K562 (cell line): ENCODE data around the gene CREB3L2. TPM values are rescaled to one million over a fixed set of nuclear protein-coding genes. Genes with fewer than 3 reads are reported as not detected.

Source experiments
- ARID2 ChIP-seq: fragments of 450-650 bp; IDR thresholded peaks from 2 replicates; pipeline ENCODE4 v1.6.1; 2017; ENCODE audit warnings: antibody characterized with exemption, mild to moderate bottlenecking
- BRF2 ChIP-seq: IDR thresholded peaks from 3 replicates; pipeline ENCODE4 v1.6.1; 2011; ENCODE audit warnings: borderline replicate concordance, mild to moderate bottlenecking; ENCODE audit not compliant: insufficient read length, insufficient read depth
- FOXA3 ChIP-seq, 2 experiments: fragments of 450-650 bp in 1 of 2; sonication (generic) in 1 of 2; formaldehyde crosslinking; IDR thresholded peaks in 1 of 2; conservative IDR thresholded peaks in 1 of 2; 2 replicates each; pipeline versions ENCODE4 v1.4.0 to v1.8.0; 2020 to 2022; ENCODE audit warnings: mild to moderate bottlenecking in 2 of 2, missing genetic modification reagents in 1 of 2
- GABPB1 ChIP-seq: sonication (generic); formaldehyde crosslinking; IDR thresholded peaks from 2 replicates; pipeline ENCODE4 v1.8.0; 2022; ENCODE audit warnings: mild to moderate bottlenecking, missing genetic modification reagents
- KAT8 ChIP-seq: fragments of 450-650 bp; IDR thresholded peaks from 2 replicates; pipeline ENCODE4 v1.6.1; 2016; ENCODE audit warnings: low read depth, mild to moderate bottlenecking
- MECOM ChIP-seq: fragments of 250-450 bp; sonication (Bioruptor Pico); IDR thresholded peaks from 2 replicates; pipeline ENCODE4 v1.8.0; 2022; ENCODE audit warnings: inconsistent platforms
- MEF2D ChIP-seq: conservative IDR thresholded peaks from 2 replicates; pipeline ENCODE4 v1.6.1; 2016; ENCODE audit warnings: low read depth, missing genetic modification characterization, missing compliant biosample characterization
- MYBL2 ChIP-seq, 2 experiments: fragments of 450-650 bp in 1 of 2; sonication (generic) in 1 of 2; formaldehyde crosslinking in 1 of 2; IDR thresholded peaks; 2 replicates each; pipeline versions ENCODE4 v1.6.1 to v1.8.1; 2017 to 2022; ENCODE audit warnings: borderline replicate concordance in 1 of 2, inconsistent platforms in 1 of 2, low read depth in 1 of 2, mild to moderate bottlenecking in 1 of 2, missing genetic modification reagents in 1 of 2, moderate library complexity in 1 of 2
- NCOR1 ChIP-seq: fragments of 450-650 bp; IDR thresholded peaks from 2 replicates; pipeline ENCODE4 v1.6.1; 2016; ENCODE audit warnings: mild to moderate bottlenecking, moderate library complexity
- TSHZ1 ChIP-seq: fragments of 250-450 bp; sonication (Bioruptor Pico); IDR thresholded peaks from 2 replicates; pipeline ENCODE4 v1.4.0; 2020; ENCODE audit warnings: mild to moderate bottlenecking, moderate library complexity
- ZBTB1 ChIP-seq: sonication (generic); formaldehyde crosslinking; IDR thresholded peaks from 2 replicates; pipeline ENCODE4 v1.8.1; 2023; ENCODE audit warnings: missing genetic modification reagents, low read depth, mild to moderate bottlenecking, borderline replicate concordance
- ZBTB40 ChIP-seq, 2 experiments: fragments of 450-650 bp in 1 of 2; sonication (generic) in 1 of 2; formaldehyde crosslinking in 1 of 2; IDR thresholded peaks; 2 replicates each; pipeline versions ENCODE4 v1.7.1 to v1.9.0; 2016 to 2022; ENCODE audit warnings: inconsistent platforms in 1 of 2, mild to moderate bottlenecking in 1 of 2, missing genetic modification reagents in 1 of 2
- polyA plus RNA-seq, 8 experiments: library from polyadenylated mRNA; depleted of rRNA in 4 of 8; stranded (reverse) in 5 of 8; unstranded in 3 of 8; fragments of >200 nt; fragmentation: Nextera tagmentation in 2 of 8; fragmentation: Illumina TruSeq in 1 of 8; extraction: Ambion mirVana in 2 of 8; extraction: Trizol in 1 of 8; gene quantifications; 2 replicates each; pipeline versions ENCODE4 v1.2.1 to v1.2.3, GENCODE V29; 2011 to 2014; ENCODE audit warnings: inconsistent platforms in 1 of 8, missing spikeins in 1 of 8
- total RNA-seq, 7 experiments: library from RNA; depleted of rRNA in 6 of 7; stranded (reverse); fragments of >200 nt in 6 of 7; fragmentation: Illumina TruSeq in 2 of 7; extraction: Trizol in 2 of 7; gene quantifications; 2 replicates each; pipeline versions ENCODE4 v1.2.1 to v1.2.3, GENCODE V29; 2011 to 2021; ENCODE audit warnings: low replicate concordance in 1 of 7

Gene CREB3L2
- total and polyA plus RNA-seq, 9 of the 15 experiments (the other 6 are each of a cell fraction or from before 2014, with no cell fraction given), result 7.1 to 45.6 (median 15.8) TPM

- no peak for TF ChIP-seq BRF2
- TF ChIP-seq KAT8, result no peak
- TF ChIP-seq ZBTB1 (CRISPR knock-in tag), result no peak
- TF ChIP-seq MYBL2 (IDR thresholded peaks at IDR 0.05; ENCODE audit: low read depth), result no peak
- no peak for TF ChIP-seq MYBL2 (CRISPR knock-in tag; IDR thresholded peaks at IDR 0.05; ENCODE audit: borderline replicate concordance)
- TF ChIP-seq TSHZ1 (CRISPR knock-in tag), result 0 out of 2 replicates have a peak, but pooled peaks have one; percentile 7
- TF ChIP-seq ZBTB40 (IDR thresholded peaks at IDR 0.05), result no peak
- no peak for TF ChIP-seq ZBTB40 (CRISPR knock-in tag; IDR thresholded peaks at IDR 0.05)
- TF ChIP-seq ARID2, result no peak
- TF ChIP-seq MEF2D (tag), result no peak
- TF ChIP-seq NCOR1, result no peak
- TF ChIP-seq GABPB1 (CRISPR knock-in tag), result no peak
- TF ChIP-seq MECOM (CRISPR knock-in tag), result 0 out of 2 replicates have a peak, but pooled peaks have one; percentile 24
- TF ChIP-seq FOXA3 (CRISPR knock-in tag; conservative IDR thresholded peaks at IDR 0.05 in 1 of 2, IDR thresholded peaks at IDR 0.05 in 1 of 2), result no peak
Measured at GRCh38 chr7:137934176-137934826, 67.6 kb downstream of the CREB3L2 start (continued).
